Measurements from ENCODE around the gene CALD1. TPM values are rescaled to one million over a fixed set of nuclear protein-coding genes. Genes with fewer than 3 reads are reported as not detected.

Gene CALD1
- total and polyA plus RNA-seq, 2 experiments from 2014 or later: 132 to 842 TPM

DNA sequence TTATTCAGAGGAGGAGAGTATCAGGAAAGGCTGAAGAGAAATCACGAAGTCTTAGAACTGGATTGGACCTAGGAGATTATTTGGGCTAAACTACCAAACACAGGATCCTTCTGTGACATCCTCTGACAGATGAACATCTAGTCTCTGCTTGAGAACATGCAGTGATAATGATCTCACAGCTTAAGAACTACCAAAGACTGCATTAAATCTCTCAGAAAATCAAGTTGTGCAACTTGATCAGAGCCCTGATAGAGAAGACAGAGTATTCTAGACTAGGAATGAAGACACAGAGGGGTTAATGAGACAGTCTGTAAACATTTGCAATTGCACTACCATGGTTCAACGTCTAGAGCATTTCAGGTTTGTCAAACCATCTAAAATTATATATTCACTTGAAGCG is 169.7 kb downstream of the CALD1 start (continued):
- TF ChIP-seq, protein P1, sequence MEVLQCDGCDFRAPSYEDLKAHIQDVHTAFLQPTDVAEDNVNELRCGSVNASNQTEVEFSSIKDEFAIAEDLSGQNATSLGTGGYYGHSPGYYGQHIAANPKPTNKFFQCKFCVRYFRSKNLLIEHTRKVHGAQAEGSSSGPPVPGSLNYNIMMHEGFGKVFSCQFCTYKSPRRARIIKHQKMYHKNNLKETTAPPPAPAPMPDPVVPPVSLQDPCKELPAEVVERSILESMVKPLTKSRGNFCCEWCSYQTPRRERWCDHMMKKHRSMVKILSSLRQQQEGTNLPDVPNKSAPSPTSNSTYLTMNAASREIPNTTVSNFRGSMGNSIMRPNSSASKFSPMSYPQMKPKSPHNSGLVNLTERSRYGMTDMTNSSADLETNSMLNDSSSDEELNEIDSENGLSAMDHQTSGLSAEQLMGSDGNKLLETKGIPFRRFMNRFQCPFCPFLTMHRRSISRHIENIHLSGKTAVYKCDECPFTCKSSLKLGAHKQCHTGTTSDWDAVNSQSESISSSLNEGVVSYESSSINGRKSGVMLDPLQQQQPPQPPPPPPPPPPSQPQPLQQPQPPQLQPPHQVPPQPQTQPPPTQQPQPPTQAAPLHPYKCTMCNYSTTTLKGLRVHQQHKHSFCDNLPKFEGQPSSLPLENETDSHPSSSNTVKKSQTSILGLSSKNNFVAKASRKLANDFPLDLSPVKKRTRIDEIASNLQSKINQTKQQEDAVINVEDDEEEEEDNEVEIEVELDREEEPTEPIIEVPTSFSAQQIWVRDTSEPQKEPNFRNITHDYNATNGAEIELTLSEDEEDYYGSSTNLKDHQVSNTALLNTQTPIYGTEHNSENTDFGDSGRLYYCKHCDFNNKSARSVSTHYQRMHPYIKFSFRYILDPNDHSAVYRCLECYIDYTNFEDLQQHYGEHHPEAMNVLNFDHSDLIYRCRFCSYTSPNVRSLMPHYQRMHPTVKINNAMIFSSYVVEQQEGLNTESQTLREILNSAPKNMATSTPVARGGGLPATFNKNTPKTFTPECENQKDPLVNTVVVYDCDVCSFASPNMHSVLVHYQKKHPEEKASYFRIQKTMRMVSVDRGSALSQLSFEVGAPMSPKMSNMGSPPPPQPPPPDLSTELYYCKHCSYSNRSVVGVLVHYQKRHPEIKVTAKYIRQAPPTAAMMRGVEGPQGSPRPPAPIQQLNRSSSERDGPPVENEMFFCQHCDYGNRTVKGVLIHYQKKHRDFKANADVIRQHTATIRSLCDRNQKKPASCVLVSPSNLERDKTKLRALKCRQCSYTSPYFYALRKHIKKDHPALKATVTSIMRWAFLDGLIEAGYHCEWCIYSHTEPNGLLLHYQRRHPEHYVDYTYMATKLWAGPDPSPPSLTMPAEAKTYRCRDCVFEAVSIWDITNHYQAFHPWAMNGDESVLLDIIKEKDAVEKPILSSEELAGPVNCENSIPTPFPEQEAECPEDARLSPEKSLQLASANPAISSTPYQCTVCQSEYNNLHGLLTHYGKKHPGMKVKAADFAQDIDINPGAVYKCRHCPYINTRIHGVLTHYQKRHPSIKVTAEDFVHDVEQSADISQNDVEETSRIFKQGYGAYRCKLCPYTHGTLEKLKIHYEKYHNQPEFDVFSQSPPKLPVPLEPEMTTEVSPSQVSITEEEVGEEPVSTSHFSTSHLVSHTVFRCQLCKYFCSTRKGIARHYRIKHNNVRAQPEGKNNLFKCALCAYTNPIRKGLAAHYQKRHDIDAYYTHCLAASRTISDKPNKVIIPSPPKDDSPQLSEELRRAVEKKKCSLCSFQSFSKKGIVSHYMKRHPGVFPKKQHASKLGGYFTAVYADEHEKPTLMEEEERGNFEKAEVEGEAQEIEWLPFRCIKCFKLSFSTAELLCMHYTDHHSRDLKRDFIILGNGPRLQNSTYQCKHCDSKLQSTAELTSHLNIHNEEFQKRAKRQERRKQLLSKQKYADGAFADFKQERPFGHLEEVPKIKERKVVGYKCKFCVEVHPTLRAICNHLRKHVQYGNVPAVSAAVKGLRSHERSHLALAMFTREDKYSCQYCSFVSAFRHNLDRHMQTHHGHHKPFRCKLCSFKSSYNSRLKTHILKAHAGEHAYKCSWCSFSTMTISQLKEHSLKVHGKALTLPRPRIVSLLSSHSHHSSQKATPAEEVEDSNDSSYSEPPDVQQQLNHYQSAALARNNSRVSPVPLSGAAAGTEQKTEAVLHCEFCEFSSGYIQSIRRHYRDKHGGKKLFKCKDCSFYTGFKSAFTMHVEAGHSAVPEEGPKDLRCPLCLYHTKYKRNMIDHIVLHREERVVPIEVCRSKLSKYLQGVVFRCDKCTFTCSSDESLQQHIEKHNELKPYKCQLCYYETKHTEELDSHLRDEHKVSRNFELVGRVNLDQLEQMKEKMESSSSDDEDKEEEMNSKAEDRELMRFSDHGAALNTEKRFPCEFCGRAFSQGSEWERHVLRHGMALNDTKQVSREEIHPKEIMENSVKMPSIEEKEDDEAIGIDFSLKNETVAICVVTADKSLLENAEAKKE (CRISPR knock-in tag; IDR thresholded peaks at IDR 0.05): no peak
- TF ChIP-seq JUNB (IDR thresholded peaks at IDR 0.05; ENCODE audit: unreplicated experiment) (no peak), REST (IDR thresholded peaks at IDR 0.05; ENCODE audit: unreplicated experiment) (no peak), NANOG (IDR thresholded peaks at IDR 0.05; ENCODE audit: borderline replicate concordance) (no peak)
- TF ChIP-seq, protein P2, sequence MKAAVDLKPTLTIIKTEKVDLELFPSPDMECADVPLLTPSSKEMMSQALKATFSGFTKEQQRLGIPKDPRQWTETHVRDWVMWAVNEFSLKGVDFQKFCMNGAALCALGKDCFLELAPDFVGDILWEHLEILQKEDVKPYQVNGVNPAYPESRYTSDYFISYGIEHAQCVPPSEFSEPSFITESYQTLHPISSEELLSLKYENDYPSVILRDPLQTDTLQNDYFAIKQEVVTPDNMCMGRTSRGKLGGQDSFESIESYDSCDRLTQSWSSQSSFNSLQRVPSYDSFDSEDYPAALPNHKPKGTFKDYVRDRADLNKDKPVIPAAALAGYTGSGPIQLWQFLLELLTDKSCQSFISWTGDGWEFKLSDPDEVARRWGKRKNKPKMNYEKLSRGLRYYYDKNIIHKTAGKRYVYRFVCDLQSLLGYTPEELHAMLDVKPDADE (IDR thresholded peaks at IDR 0.05): no peak
- TF ChIP-seq, protein P3, sequence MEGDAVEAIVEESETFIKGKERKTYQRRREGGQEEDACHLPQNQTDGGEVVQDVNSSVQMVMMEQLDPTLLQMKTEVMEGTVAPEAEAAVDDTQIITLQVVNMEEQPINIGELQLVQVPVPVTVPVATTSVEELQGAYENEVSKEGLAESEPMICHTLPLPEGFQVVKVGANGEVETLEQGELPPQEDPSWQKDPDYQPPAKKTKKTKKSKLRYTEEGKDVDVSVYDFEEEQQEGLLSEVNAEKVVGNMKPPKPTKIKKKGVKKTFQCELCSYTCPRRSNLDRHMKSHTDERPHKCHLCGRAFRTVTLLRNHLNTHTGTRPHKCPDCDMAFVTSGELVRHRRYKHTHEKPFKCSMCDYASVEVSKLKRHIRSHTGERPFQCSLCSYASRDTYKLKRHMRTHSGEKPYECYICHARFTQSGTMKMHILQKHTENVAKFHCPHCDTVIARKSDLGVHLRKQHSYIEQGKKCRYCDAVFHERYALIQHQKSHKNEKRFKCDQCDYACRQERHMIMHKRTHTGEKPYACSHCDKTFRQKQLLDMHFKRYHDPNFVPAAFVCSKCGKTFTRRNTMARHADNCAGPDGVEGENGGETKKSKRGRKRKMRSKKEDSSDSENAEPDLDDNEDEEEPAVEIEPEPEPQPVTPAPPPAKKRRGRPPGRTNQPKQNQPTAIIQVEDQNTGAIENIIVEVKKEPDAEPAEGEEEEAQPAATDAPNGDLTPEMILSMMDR (conservative IDR thresholded peaks at IDR 0.05; ENCODE audit: low read depth in 2 of 2): no peak

Data from GM23338 (cell line).